Endodermal cell (in vitro differentiated cells): ENCODE data around the gene PRB2. TPM values are rescaled to one million over a fixed set of nuclear protein-coding genes. Genes with fewer than 3 reads are reported as not detected.
A peak's percentile ranks its signal among the peaks of the same experiment; 100 is the strongest.

Experiments
- DNase-seq: peaks from one replicate; pipeline ENCODE4 v3.0.0-alpha.2; 2017
- H3K27ac ChIP-seq: 2 replicates; pipeline ENCODE4 v1.5.1; 2013; ENCODE audit warnings: mild to moderate bottlenecking, low read depth, low read length, moderate library complexity
- H3K27me3 ChIP-seq: 2 replicates; pipeline ENCODE4 v1.6.1; 2013; ENCODE audit warnings: mild to moderate bottlenecking, low read length, moderate library complexity; ENCODE audit not compliant: insufficient read depth, control insufficient read depth, poor library complexity, severe bottlenecking
- H3K36me3 ChIP-seq: 2 replicates; pipeline ENCODE4 v1.7.0; 2013; ENCODE audit warnings: mild to moderate bottlenecking, low read length, moderate library complexity; ENCODE audit not compliant: control insufficient read depth, insufficient read depth
- H3K4me1 ChIP-seq: one replicate; pipeline ENCODE4 v1.7.0; 2013; ENCODE audit warnings: low read length; ENCODE audit not compliant: control insufficient read depth, insufficient read depth
- H3K4me3 ChIP-seq: 2 replicates; pipeline ENCODE4 v1.5.1; 2013; ENCODE audit warnings: mild to moderate bottlenecking, low read length, moderate library complexity
- H3K9ac ChIP-seq: 2 replicates; pipeline ENCODE4 v1.6.1; 2013; ENCODE audit warnings: mild to moderate bottlenecking, low read length, moderate library complexity; ENCODE audit not compliant: poor library complexity, severe bottlenecking; ENCODE audit errors: extremely low read depth
- H3K9me3 ChIP-seq: 2 replicates; pipeline ENCODE4 v1.6.1; 2013; ENCODE audit warnings: mild to moderate bottlenecking, low read length, moderate library complexity; ENCODE audit not compliant: control insufficient read depth
- H3K27ac Mint-ChIP-seq: 2 replicates; pipeline ENCODE4 v1.8.0; 2020; ENCODE audit warnings: mixed read lengths
- H3K27me3 Mint-ChIP-seq: 2 replicates; pipeline ENCODE4 v1.8.0; 2021; ENCODE audit warnings: mild to moderate bottlenecking, mixed read lengths; ENCODE audit not compliant: insufficient read depth
- H3K36me3 Mint-ChIP-seq: 2 replicates; pipeline ENCODE4 v1.8.0; 2020; ENCODE audit warnings: low read depth, mixed read lengths
- H3K4me1 Mint-ChIP-seq: 2 replicates; pipeline ENCODE4 v1.8.0; 2020; ENCODE audit warnings: mixed read lengths
- H3K4me3 Mint-ChIP-seq: 2 replicates; pipeline ENCODE4 v1.8.0; 2020; ENCODE audit warnings: mild to moderate bottlenecking, moderate library complexity, mixed read lengths
- H3K9me3 Mint-ChIP-seq: 2 replicates; pipeline ENCODE4 v1.8.0; 2020; ENCODE audit warnings: mild to moderate bottlenecking, mixed read lengths
- WGBS, 2 experiments: methylation state at CpG; one replicate each; pipeline versions ENCODE4 v1.1.5 to v1.1.7; 2013; ENCODE audit warnings: missing lambda C conversion rate in 2 of 2, mixed read lengths in 1 of 2; ENCODE audit not compliant: insufficient coverage in 1 of 2, insufficient read length in 1 of 2; 5-methylcytosine and 5-hydroxymethylcytosine counted together
- total RNA-seq, 2 donors: library from RNA; stranded (reverse); fragmentation: NEBNext Ultra II Directional in 1 of 2; extraction: Animal tissue kit (Norgen Biotek cat#: 25700) in 1 of 2; gene quantifications; 2 replicates in 1 of 2; 3 replicates in 1 of 2; pipeline ENCODE4 v1.2.1, GENCODE V29; 2021
- TF ChIP-seq, protein P1 (sequence below): fragments of 200-600 bp; sonication (generic); conservative IDR thresholded peaks from 2 replicates; pipeline ENCODE4 v1.5.0; 2021; ENCODE audit warnings: antibody characterized with exemption, mild to moderate bottlenecking

The PRB2 gene
- total RNA-seq, 2 donors from 2014 or later, result not detected

DNA sequence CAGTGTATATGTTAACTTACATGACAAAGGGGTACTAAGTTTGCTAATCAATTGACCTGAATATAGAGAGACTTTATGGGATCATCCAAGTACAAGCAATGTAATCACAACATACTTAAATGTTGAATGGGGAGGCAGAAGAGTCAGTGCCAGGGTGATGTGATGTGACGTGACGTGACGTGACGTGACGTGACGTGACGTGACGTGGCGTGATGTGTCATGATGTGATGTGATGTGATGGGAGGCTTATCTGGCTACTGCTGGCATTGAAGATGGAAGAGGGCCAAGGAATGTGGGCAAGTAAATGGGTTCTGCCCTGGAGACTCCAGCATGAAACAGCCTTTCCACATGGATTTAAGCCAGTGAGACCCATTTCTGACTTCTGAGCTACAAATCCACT lies 46.9 kb downstream of the PRB2 start:
- no peaks in the 10 kb centered on the region for H3K27me3 Mint-ChIP-seq
- no peak for DNase-seq
- no peaks in the 10 kb centered on the region for H3K27me3 ChIP-seq
- no peak overlapping the region for H3K9ac ChIP-seq
- no peaks in the 10 kb centered on the region for H3K4me1 Mint-ChIP-seq
- H3K4me3 Mint-ChIP-seq, result no peak overlapping the region
- no peaks in the 10 kb centered on the region for H3K4me1 ChIP-seq
- no peaks in the 10 kb centered on the region for H3K9me3 ChIP-seq
- H3K27ac Mint-ChIP-seq, result no peak overlapping the region
- H3K4me3 ChIP-seq, result no peak overlapping the region
- H3K36me3 ChIP-seq, result no peaks in the 10 kb centered on the region
- TF ChIP-seq, protein P1, sequence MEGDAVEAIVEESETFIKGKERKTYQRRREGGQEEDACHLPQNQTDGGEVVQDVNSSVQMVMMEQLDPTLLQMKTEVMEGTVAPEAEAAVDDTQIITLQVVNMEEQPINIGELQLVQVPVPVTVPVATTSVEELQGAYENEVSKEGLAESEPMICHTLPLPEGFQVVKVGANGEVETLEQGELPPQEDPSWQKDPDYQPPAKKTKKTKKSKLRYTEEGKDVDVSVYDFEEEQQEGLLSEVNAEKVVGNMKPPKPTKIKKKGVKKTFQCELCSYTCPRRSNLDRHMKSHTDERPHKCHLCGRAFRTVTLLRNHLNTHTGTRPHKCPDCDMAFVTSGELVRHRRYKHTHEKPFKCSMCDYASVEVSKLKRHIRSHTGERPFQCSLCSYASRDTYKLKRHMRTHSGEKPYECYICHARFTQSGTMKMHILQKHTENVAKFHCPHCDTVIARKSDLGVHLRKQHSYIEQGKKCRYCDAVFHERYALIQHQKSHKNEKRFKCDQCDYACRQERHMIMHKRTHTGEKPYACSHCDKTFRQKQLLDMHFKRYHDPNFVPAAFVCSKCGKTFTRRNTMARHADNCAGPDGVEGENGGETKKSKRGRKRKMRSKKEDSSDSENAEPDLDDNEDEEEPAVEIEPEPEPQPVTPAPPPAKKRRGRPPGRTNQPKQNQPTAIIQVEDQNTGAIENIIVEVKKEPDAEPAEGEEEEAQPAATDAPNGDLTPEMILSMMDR, result no peak
- WGBS, 2 experiments, result 96 to 99% methylated on average over 4 to 9 of the region's 9 CpGs
- no peaks in the 10 kb centered on the region for H3K9me3 Mint-ChIP-seq
- H3K27ac ChIP-seq, result no peak overlapping the region
- no peaks in the 10 kb centered on the region for H3K36me3 Mint-ChIP-seq

DNA sequence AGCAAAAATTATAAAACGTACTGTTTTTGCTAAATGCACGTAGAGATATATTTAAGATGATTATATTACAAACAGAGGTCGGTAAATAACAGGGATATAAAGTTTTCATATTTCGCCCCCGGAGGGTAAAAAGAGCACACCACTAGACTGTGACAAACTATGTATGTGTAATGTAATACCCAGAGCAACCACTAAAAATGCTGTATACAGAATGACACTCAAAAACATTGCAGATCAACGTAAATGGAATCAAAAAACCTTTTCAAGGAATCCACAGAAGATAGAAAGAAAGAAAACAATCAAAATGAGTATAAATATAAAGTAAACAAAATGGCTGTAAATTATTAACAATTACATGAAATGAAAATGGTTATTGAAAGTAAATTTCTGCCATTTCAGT lies 47.6 kb downstream of the PRB2 start:
- Histone ChIP-seq H3K9ac (no peak overlapping the region), H3K27ac (no peak overlapping the region), H3K4me1 (no peaks in the 10 kb centered on the region), H3K36me3 (no peaks in the 10 kb centered on the region), H3K27me3 (no peaks in the 10 kb centered on the region), H3K9me3 (no peaks in the 10 kb centered on the region), H3K4me3 (no peak overlapping the region)
- no peak for DNase-seq
- Mint-ChIP-seq H3K4me3 (no peak overlapping the region), H3K36me3 (no peaks in the 10 kb centered on the region), H3K27ac (no peak overlapping the region), H3K27me3 (no peaks in the 10 kb centered on the region), H3K9me3 (no peaks in the 10 kb centered on the region), H3K4me1 (no peaks in the 10 kb centered on the region)
- TF ChIP-seq, protein P1, result peak; percentile 82
- WGBS, 2 experiments, result 83 to 91% methylated on average over 3 to 5 of the region's 6 CpGs

DNA sequence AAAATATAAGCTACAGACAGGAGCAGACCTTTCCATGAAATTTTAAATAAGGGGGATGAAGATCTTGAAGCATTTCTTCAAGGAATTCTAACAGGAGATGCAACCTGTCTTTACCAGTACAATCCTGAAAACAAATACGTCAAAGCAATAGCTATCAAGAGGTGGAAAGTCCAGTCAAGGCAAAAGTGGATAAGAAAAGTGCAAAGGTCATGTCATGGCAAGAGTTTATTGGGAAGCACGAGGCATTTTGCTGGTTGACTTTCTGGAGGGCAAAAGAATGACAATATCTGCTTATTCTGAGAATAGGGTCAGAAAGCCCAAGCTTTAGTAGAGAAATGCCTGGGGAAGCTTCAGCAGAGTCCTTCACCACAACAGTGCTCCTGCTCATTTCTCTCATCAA lies 50.9 kb downstream of the PRB2 start:
- Histone ChIP-seq H3K36me3 (no peaks in the 10 kb centered on the region), H3K4me3 (no peak overlapping the region), H3K9me3 (no peaks in the 10 kb centered on the region), H3K4me1 (no peaks in the 10 kb centered on the region), H3K27ac (no peak overlapping the region), H3K27me3 (no peaks in the 10 kb centered on the region), H3K9ac (no peak overlapping the region)
- DNase-seq, result no peak
- no peaks in the 10 kb centered on the region for H3K36me3 Mint-ChIP-seq
- 90 to 94% methylated on average over 2 of the region's 2 CpGs for WGBS, 2 experiments
- no peaks in the 10 kb centered on the region for H3K9me3 Mint-ChIP-seq
- H3K27me3 Mint-ChIP-seq, result no peaks in the 10 kb centered on the region
- H3K27ac Mint-ChIP-seq, result no peak overlapping the region
- TF ChIP-seq, protein P1, result no peak
- no peaks in the 10 kb centered on the region for H3K4me1 Mint-ChIP-seq
- no peak overlapping the region for H3K4me3 Mint-ChIP-seq

Other genes with a start within 250 kb of the PRB2 start
- gene SMIM10L1, start 224.4 kb downstream of the PRB2 start, total RNA-seq, result 10 to 100 TPM; 12.9 to 31.5 TPM
- gene TAS2R42, start 208.6 kb downstream of the PRB2 start, total RNA-seq, result not detected
- gene PRB3, start 125.9 kb downstream of the PRB2 start, total RNA-seq, result under 1 TPM; 0.35 to 0.95 TPM
- not detected for gene PRB4, start 85.1 kb downstream of the PRB2 start, total RNA-seq